HG02973 (cell line): ENCODE results near the gene FIGN.

Experiments
- ATAC-seq: cut with Tn5 transposase; IDR thresholded peaks from one replicate; pipeline ENCODE4 v1.9.1; 2021; ENCODE audit warnings: moderate library complexity; ENCODE audit not compliant: unreplicated experiment

Gene FIGN

DNA sequence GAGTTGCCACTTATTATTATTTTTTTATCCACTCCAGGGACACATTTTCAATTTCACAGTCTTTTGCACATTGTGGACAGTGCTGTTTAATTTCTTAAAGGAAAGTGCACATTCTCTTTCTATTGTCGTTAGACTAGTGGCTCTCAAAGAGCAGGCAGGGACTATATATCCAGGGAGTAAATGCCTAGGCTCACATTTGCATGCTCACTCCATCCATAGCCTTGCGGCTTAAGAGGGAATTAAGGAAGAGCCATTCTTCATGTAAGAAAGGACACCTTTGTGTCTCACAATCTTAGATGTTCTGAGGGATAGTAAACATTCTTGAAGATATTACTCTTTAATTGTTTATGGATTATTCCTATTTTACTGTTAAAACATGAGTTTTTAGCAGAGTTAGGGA is 70.8 kb downstream of the FIGN start:
- ATAC-seq, result no peak

GRCh38 chr2:163664610-163665009 is 71.2 kb downstream of the FIGN start:
- ATAC-seq, result no peak

GRCh38 chr2:163662141-163662780 is 73.5 kb downstream of the FIGN start:
- ATAC-seq, result no peak

DNA sequence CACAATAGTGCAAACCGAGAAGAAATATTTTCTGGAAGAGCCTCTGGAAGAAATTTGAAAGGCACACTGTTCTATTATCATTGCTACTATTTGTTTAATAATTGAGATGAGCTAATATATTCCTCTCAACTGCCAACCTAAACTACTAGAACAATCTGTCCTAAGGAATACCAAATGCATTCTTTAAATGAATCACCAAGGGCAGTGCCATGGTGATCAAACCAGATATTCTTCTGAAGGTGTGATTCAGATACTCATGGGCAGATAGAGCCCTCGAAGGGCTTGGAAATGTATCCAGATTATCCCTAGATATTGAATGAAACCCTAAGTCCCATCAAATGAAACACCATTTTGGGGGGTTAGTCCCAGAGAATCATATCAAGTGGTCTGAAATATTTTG is 76.6 kb downstream of the FIGN start:
- no peak for ATAC-seq

DNA sequence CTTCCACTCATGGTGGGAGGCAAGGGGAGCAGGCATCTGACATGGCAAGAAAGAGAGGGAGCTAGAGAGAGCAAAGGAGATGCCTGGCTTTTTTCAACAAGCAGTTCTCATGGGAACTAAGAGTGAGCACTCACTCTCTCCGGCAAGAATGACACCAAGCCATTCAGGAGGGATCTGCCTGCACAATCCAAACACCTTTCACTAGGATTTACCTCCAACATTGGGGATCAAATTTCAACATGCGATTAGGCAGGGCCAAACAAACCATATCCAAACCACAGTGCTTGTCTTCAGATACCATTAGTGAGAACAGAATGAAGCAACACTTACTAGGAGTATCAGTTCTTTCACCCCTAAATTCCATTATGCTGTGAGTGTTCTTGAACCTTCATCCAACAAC is 77.3 kb downstream of the FIGN start:
- ATAC-seq, result no peak

DNA sequence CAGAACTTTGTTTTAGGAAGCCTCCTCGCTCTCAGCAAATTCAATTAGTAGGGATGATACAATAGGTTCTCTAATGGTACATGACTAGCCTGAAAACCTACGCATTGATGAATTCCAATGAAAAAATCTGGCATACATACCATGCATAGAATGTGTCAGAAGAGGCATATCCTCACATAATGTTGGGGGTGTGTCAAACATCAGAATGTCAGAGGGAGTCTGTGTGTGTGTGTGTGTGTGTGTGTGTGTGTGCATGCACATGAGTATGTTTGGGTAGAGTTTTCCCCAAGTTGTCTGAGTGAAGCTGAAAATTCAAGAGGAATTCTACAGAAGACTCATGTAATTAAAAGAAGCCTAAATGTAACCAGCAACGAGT is 78.5 kb downstream of the FIGN start:
- ATAC-seq, result no peak

- no peak for ATAC-seq
Measured at GRCh38 chr2:163656622-163657280, 79.1 kb downstream of the FIGN start.

DNA sequence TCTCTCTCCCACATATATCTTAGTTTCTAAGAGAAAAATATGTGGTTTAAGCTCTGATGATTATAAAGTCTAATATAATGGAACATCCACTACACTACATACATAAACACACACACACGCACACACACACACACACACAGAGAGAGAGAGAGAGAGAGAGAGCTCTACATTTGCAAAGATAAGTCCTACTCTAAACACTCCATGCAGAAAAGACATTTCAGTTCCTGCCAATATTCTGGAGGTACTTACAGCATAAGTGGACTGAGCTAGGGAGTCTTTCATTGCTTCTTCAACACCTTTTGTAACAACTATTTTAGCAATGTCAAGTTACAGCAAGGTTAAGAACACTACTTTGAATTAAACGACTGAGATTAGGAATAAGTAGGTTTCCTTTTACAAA is 80.1 kb downstream of the FIGN start:
- no peak for ATAC-seq

DNA sequence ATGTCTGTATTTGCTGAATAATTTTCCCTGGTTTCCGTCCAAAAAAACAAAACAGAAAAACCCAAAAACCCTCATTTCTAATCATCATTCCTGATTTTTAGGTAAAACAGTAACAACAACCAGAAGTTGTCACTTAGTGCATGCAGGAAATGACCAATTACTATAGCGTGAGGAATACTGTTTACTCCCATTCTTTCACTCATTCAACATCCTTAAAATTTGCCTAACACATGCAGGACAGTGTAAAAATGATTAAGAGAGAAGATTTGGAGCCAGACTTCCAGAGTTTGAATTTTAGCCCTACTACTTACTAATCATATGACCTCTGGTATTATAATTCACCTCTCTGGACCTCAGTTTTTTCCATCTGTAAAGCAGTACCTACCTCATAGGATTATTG is 83.1 kb downstream of the FIGN start:
- ATAC-seq, result no peak

- no peak for ATAC-seq
Measured at GRCh38 chr2:163649080-163649479, 86.7 kb downstream of the FIGN start.

DNA sequence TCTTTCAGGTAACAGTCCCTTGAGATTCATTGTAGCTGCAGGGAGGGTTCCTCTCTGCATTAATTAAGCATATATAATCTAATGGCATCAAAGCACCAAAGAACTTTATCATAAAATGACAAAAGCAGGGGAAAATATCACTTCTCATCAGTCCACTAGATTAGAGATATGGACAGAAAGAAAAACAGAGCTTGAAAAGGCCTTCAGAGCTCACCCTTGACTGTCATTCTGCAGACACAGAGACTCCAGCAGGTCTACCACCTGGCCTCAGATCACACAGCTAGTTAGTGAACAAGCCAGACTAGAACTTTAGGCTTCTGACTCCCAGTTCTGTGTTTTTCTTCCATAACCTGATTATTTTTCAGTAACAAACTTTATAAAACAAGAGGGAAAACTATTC is 88.5 kb downstream of the FIGN start:
- ATAC-seq, result no peak

- ATAC-seq, result no peak
Measured at GRCh38 chr2:163646687-163647086, 89.1 kb downstream of the FIGN start.

DNA sequence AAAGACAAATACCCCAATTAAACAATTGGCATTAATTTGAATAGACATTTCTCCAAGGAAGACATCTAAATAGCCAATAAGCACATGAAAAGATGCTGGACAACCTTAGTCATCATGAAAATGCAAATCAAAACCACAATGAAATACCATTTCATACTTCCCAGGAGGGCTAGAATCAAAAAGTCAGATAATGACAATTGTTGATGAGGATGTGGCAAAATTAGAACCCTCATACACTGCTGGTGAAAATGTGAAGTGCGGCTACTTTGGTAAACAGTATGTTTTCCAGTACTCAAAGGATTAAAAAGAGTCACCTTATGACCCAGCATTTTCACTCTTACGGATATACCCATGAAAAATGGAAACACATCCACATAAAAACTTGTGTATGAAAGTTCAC is 91.6 kb downstream of the FIGN start:
- no peak for ATAC-seq

DNA sequence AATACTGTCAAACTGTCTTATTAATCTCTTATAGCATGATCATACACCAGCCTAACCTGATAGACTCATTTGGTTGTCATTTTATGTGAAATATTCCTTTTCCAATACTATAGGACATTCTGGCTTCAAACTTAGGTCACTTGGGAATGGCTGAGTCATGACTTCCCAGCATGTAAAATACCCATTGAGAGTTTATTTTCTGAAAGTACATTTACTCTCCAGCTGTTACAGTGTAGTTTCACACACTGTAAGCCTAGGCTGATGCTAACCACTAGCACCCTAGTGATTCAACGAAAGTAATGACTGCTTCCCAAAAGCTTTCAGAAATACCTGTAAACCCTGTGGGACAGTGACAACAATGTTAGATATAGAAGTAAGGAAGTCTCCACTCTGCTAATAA is 93.8 kb downstream of the FIGN start:
- ATAC-seq, result no peak

DNA sequence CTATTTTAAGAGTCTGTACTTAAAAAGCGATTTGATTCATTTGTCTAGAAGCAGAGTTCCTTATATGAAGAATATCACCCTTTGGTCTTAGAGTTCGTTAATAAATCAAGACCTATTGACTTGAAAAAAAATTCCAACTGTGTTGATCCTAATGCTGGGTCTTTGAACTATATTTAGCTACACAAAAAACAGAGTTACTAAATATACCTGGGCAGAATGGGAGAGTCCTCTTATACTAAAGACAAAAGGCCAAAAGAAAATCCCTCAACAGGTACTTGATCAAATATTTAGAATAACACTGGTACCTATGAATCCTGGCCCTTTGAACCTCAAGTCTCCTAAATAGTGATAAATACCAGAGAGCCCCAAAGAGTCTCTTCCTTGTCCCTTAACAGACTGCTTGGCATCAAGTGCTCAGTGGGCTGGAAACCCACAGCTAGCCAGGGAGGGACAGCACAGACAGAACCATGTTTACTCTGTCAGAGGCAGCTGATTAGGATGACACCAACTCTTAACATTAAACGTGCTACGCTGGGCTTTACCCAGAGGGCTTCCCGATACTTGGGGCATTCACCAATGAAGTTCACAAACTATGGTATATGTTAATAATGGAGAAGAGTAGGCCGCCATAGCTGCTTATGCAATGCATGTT is 95.1 kb downstream of the FIGN start:
- ATAC-seq, result no peak

- no peak for ATAC-seq
Measured at GRCh38 chr2:163637871-163638270, 97.9 kb downstream of the FIGN start.

DNA sequence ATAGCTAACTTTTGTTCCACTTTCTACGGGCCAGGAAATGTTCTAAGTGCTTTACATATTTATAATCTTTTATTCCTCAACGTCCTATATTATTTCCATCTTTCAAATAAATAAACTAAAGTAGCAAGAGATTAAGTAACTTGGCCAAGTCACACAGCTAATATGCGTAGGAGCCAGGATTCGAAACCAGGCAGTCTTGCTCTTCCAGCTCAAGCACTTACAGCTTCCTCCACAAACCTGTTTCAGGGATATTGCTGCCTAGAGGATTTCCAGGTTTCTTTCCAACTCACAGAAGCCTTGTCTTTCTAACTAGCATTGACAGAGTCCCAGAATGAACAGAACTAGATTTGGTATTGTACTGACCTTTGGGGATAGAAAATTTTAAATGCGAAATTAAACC is 102.5 kb downstream of the FIGN start:
- ATAC-seq, result no peak

DNA sequence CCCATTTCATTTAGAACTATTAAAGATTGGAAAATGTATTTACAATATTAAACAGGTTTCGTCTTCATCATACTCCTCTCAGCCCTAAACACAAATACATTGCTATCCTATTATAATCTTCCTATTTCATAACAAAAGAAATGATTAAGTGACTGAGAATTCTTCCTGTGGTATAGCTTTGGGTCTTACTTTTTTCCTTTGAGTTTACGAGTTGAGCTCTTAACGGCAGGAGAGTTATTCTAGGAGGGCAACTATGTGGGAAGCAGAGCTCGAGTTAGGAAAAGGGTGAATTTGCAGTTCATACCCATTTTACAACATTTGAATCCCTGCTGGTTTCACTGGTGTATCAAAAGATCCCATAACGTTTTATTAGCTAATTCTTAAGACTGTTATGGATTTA is 105.0 kb downstream of the FIGN start:
- ATAC-seq, result no peak

GRCh38 chr2:163626639-163627109 is 109.1 kb downstream of the FIGN start:
- ATAC-seq, result no peak

DNA sequence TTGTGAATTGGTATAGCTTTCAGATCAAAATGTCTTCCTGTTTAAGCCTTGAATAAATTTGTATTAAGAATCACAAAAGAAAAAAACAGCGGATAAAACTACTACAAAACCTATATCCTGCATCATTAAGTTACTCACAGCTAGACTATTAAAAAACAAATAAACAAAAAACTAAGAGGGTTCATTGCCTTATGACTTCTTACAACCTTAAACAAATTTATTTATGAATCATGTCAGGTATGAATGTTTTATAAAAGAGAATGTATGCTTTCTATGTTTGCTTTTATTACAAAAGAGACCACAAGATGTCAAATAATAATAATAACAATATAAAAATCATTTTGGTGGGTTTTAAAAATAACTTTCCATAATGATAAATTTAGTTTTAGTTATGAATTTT is 109.6 kb downstream of the FIGN start:
- no peak for ATAC-seq

DNA sequence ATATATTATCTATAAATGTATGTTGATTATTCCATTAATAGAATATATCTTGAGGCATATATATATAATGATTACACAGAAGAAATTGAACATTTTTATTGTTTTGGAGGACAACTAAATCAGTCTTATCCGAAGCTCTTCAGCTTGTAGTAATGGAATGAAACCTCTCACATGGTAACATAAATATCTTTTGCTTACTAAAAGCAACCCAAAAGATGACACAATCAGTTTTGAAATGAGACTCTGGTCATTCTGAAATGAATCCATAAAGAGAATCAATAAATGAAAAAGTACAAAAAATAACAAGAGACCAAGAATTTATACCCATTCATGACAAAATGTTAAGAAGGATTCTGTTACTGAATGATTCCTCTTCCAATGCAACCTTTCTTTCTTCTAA is 110.2 kb downstream of the FIGN start:
- ATAC-seq, result no peak

GRCh38 chr2:163621445-163622004 is 114.3 kb downstream of the FIGN start:
- ATAC-seq, result no peak
